SU-DHL-6 (cell line): ENCODE measurements around the gene BCAS4.

Experiments used
- CTCF ChIP-seq: fragments of 200-600 bp; sonication (generic); IDR thresholded peaks from one replicate; pipeline ENCODE4 v1.5.1; 2017; ENCODE audit warnings: antibody characterized with exemption, mild to moderate bottlenecking, low read length, moderate library complexity; ENCODE audit not compliant: insufficient read depth, poor library complexity, severe bottlenecking
- EZH2phosphoT487 ChIP-seq: fragments of 200-600 bp; sonication (generic), shearing (Covaris generic); conservative IDR thresholded peaks from 2 replicates; pipeline ENCODE4 v1.6.1; 2018; ENCODE audit warnings: mild to moderate bottlenecking, antibody characterized with exemption, low read length, moderate library complexity, mixed read lengths

- TF ChIP-seq CTCF (no peak), EZH2phosphoT487 (no peak)
Measured at GRCh38 chr20:50862546-50862945, 67.7 kb downstream of the BCAS4 start.
